ENCODE data around the gene IFFO2. TPM values are rescaled to one million over a fixed set of nuclear protein-coding genes. Genes with fewer than 3 reads are reported as not detected.

IFFO2 gene
- total RNA-seq, 2 donors from 2014 or later, result 2.3 to 14.0 TPM

DNA sequence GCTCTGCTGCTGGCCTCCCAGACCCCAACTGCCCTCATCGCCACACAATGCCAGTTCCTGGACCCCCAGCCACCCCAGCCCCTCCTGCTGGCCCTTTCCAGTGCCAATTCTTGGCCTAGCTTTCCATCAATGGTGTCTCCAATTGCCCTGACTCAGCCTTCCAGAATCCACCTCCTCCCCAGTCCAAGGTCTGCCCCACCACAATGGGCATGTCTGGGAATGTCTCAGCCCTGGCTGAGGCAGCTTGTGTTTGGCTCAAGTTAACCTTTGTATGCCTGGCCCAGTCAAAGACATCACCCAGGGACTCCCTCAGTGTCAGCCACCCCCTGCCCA is 70.5 kb downstream of the IFFO2 start:
- H3K27me3 ChIP-seq, result no peaks in the 10 kb centered on the region
- H3K27ac ChIP-seq, result no peak overlapping the region
- H3K4me3 ChIP-seq, result no peak overlapping the region
- TF ChIP-seq CTCF (IDR thresholded peaks at IDR 0.05), result no peak
- no peaks in the 10 kb centered on the region for H3K9me3 ChIP-seq
- peaks cover 0 to 7% of the 10 kb centered on the region in 2 donors for H3K4me1 ChIP-seq
- H3K36me3 ChIP-seq, result peaks cover 7% of the 10 kb centered on the region
- no peak for DNase-seq (ENCODE audit: low spot score)

GRCh38 chr1:18885311-18886002 is 71.0 kb downstream of the IFFO2 start:
- H3K9me3 ChIP-seq, result no peaks in the 10 kb centered on the region
- H3K4me3 ChIP-seq, result no peak overlapping the region
- H3K36me3 ChIP-seq, result peaks cover 7% of the 10 kb centered on the region
- H3K4me1 ChIP-seq, result peaks cover 0 to 2% of the 10 kb centered on the region in 2 donors
- no peaks in the 10 kb centered on the region for H3K27me3 ChIP-seq
- no peak for TF ChIP-seq CTCF (IDR thresholded peaks at IDR 0.05)
- no peak overlapping the region for H3K27ac ChIP-seq
- DNase-seq (ENCODE audit: low spot score), result no peak

DNA sequence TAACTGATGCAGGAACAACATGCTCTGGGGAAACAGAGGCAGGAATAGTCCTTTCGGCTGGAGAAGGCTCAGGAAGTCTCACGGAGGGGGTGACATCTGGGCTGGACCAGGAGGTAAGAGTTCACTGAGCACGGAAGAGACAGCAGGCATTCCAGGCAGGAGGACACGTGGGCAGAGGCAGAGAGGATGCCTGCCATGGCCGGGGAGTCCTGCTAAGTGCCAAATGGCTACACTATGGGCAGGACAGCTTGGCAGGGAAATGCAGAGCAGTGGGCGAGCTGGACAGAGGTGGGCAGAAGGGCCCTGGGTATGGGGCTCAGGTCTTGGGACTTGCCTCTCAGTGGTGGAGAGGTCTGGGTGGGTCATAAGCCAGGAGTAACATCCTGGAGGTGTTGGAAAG is 71.7 kb downstream of the IFFO2 start:
- peaks cover 7% of the 10 kb centered on the region for H3K36me3 ChIP-seq
- no peak for DNase-seq (ENCODE audit: low spot score)
- TF ChIP-seq CTCF (IDR thresholded peaks at IDR 0.05), result no peak

DNA sequence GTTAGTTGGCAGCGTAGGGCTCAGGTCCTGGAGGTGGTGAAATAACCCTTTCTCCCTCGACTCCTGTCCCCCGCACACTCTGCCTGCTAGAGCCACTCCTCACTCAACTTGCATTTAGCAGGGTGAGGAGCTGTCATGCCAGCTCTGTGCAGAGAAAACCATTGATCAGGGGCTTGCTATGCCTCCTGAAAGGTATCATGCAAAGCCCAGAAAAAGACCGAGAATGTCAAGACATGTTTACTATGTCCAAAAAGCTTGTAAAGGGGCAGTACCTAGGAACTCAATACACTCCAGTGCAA is 72.1 kb downstream of the IFFO2 start:
- Histone ChIP-seq H3K36me3 (peaks cover 7% of the 10 kb centered on the region), H3K27ac (no peak overlapping the region), H3K4me3 (no peak overlapping the region), H3K9me3 (no peaks in the 10 kb centered on the region), H3K4me1 (no peaks in the 10 kb centered on the region), H3K27me3 (no peaks in the 10 kb centered on the region)
- DNase-seq (ENCODE audit: low spot score), result no peak
- TF ChIP-seq CTCF (IDR thresholded peaks at IDR 0.05), result peak in 1 of 2 donors; percentile 17

More for the DNA sequence above, 71.7 kb downstream of the IFFO2 start:
- no peaks in the 10 kb centered on the region for H3K4me1 ChIP-seq
- no peaks in the 10 kb centered on the region for H3K9me3 ChIP-seq
- no peak overlapping the region for H3K27ac ChIP-seq
- no peaks in the 10 kb centered on the region for H3K27me3 ChIP-seq
- H3K4me3 ChIP-seq, result no peak overlapping the region

GRCh38 chr1:18883636-18884418 is 72.6 kb downstream of the IFFO2 start:
- Histone ChIP-seq H3K36me3 (peaks cover 7% of the 10 kb centered on the region), H3K9me3 (no peaks in the 10 kb centered on the region), H3K4me1 (no peaks in the 10 kb centered on the region), H3K27ac (no peak overlapping the region), H3K4me3 (no peak overlapping the region), H3K27me3 (no peaks in the 10 kb centered on the region)
- TF ChIP-seq CTCF (IDR thresholded peaks at IDR 0.05), result peak; percentile 87 to 94
- DNase-seq (ENCODE audit: low spot score), result peak; percentile 69

All from right atrium auricular region (tissue), 2 donors.